Epidermal melanocyte (primary cell): ENCODE measurements around the gene CUX1.
A peak's percentile ranks its signal among the peaks of the same experiment; 100 is the strongest.
"Not testable (repeated sequence)": the region's sequence is repeated elsewhere in the genome, so short reads cannot be mapped to it uniquely, and the experiment has no call there.

ENCODE experiments used
- DNase-seq: peaks from one replicate; pipeline ENCODE4 v3.0.0; 2011; ENCODE audit warnings: low spot score; ENCODE audit not compliant: insufficient read length

The CUX1 gene

GRCh38 chr7:102325106-102325505 is 507.7 kb downstream of the CUX1 start:
- DNase-seq = peak; percentile 8

- no peak for DNase-seq
Observed at GRCh38 chr7:102326157-102326889, 508.9 kb downstream of the CUX1 start.

GRCh38 chr7:102327183-102327582 is 509.8 kb downstream of the CUX1 start:
- DNase-seq = not testable (repeated sequence)

DNA sequence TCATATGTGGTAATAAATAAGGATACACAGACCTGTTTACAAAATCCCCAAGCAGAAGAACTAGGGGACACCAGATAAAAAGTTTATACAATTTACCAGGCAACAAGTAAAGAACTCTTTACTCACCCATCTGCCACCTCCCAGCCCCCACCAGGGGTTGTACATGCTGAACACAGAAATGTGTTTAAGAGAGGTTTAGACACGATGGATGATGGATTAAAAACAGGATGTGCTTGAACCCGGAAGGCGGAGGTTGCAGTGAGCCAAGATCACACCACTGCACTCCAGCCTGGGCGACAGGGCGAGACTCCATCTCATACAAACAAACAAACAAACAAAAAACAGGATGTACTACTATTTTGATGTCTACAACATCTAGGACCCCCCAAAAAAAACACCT is 511.4 kb downstream of the CUX1 start:
- DNase-seq = not testable (repeated sequence)

- not testable (repeated sequence) for DNase-seq
Observed at GRCh38 chr7:102329366-102329765, 511.9 kb downstream of the CUX1 start.

DNA sequence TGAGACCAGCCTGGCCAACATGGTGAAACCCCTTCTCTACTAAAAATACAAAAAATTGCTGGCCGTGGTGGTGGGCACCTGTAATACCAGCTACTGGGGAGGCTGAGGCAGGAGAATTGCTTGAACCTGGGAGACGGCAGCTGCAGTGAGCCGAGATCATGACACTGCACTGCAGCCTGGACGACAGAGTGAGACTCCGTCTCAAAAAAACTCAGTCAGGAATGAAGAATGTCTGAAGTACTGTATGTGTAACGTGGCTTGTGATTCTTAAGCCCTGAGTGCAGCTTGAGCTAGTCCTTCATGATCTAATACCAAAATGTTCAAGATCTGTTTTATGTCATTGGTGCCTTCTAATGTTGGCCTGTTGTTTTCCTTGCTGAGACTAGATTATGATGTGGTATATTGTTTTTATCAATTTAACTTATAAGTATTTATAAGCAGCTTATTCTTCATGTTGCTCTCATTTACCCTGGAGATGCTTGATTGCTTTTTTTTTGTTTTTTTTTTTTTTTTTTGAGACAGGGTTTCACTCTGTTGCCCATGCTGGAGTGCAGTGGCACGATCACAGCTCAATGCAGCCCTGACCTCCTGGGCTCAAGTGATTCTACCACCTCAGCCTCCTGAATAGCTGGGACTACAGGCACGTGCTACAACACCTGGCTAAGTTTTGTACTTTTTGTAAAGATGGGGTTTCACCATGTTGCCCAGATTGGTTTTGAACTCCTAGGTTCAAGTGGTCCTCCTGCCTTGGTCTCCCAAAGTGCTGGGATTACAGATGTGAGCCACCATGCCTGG is 513.4 kb downstream of the CUX1 start:
- not testable (repeated sequence) for DNase-seq
